Measurements from ENCODE around the gene GTF3C2. TPM values are rescaled to one million over a fixed set of nuclear protein-coding genes. Genes with fewer than 3 reads are reported as not detected.

Gene GTF3C2
- total and polyA plus RNA-seq, 2 of the 13 experiments (the other 11 are each of a cell fraction or from before 2014, with no cell fraction given) = 77.5 to 130 TPM

DNA sequence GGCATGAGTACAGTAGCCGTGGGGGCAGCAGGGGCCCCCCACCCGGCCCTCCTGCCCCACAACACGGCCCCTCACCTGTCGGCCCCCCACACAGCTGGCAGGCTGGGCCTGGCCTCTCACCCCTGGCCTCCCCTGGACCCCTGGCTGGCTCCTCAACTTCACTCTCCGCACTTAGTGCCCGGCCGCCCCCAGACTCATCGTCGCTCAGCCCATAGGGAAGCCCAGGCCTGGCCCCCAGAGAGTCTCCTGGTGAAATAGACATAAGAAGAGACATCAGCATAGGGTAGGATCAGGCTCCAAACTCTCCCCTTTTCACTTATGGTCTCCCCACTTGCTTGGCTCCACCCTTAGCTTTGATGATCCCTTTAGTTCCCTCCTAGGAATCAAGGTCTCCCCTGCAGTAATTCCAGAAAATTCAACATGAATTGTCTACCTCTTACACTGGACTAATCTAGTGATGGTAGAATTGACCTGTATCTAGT is 22.3 kb upstream of the GTF3C2 start (continued):
- TF ChIP-seq AGO2 (optimal IDR thresholded peaks at IDR 0.05; ENCODE audit: low read depth, low read length) = peak; percentile 49
- no peak for TF ChIP-seq ZNF569 (CRISPR knock-in tag; IDR thresholded peaks at IDR 0.05; ENCODE audit: borderline replicate concordance)
- TF ChIP-seq HCFC1 (IDR thresholded peaks at IDR 0.05; ENCODE audit: low read depth, low read length) = no peak
- TF ChIP-seq KLF6 (CRISPR knock-in tag; IDR thresholded peaks at IDR 0.05) = no peak
- TF ChIP-seq ELF4 (CRISPR knock-in tag; IDR thresholded peaks at IDR 0.05; ENCODE audit: borderline replicate concordance) = no peak
- TF ChIP-seq NONO (IDR thresholded peaks at IDR 0.05) = no peak
- TF ChIP-seq NONO (CRISPR knock-in tag; conservative IDR thresholded peaks at IDR 0.05) = 0 out of 2 replicates have a peak, but pooled peaks have one; percentile 5
- TF ChIP-seq SNAI1 (CRISPR knock-in tag; IDR thresholded peaks at IDR 0.05; ENCODE audit: borderline replicate concordance) = no peak
- TF ChIP-seq, protein P1, sequence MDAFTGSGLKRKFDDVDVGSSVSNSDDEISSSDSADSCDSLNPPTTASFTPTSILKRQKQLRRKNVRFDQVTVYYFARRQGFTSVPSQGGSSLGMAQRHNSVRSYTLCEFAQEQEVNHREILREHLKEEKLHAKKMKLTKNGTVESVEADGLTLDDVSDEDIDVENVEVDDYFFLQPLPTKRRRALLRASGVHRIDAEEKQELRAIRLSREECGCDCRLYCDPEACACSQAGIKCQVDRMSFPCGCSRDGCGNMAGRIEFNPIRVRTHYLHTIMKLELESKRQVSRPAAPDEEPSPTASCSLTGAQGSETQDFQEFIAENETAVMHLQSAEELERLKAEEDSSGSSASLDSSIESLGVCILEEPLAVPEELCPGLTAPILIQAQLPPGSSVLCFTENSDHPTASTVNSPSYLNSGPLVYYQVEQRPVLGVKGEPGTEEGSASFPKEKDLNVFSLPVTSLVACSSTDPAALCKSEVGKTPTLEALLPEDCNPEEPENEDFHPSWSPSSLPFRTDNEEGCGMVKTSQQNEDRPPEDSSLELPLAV (CRISPR knock-in tag; conservative IDR thresholded peaks at IDR 0.05; ENCODE audit: low read depth) = no peak
- no peak for TF ChIP-seq FOXJ3 (CRISPR knock-in tag; IDR thresholded peaks at IDR 0.05; ENCODE audit: borderline replicate concordance)
- no peak for TF ChIP-seq FOXA1 (IDR thresholded peaks at IDR 0.05)
- TF ChIP-seq FOXA1 (CRISPR knock-in tag; IDR thresholded peaks at IDR 0.05) = no peak
- TF ChIP-seq, protein P2, sequence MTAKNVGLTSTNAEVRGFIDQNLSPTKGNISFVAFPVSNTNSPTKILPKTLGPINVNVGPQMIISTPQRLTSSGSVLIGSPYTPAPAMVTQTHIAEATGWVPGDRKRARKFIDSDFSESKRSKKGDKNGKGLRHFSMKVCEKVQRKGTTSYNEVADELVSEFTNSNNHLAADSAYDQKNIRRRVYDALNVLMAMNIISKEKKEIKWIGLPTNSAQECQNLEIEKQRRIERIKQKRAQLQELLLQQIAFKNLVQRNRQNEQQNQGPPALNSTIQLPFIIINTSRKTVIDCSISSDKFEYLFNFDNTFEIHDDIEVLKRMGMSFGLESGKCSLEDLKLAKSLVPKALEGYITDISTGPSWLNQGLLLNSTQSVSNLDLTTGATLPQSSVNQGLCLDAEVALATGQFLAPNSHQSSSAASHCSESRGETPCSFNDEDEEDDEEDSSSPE (CRISPR knock-in tag; IDR thresholded peaks at IDR 0.05) = no peak
- no peak for TF ChIP-seq ZNF780A (CRISPR knock-in tag; IDR thresholded peaks at IDR 0.05)
- TF ChIP-seq ZSCAN31 (CRISPR knock-in tag; IDR thresholded peaks at IDR 0.05; ENCODE audit: low read depth) = no peak
